K562 (cell line): Measurements from ENCODE around the gene PRRT2. TPM values are rescaled to one million over a fixed set of nuclear protein-coding genes. Genes with fewer than 3 reads are reported as not detected.

Experiments used
- ATF3 ChIP-seq, 2 experiments: fragments of 450-650 bp in 1 of 2; sonication (generic) in 1 of 2; formaldehyde crosslinking in 1 of 2; IDR thresholded peaks in 1 of 2; conservative IDR thresholded peaks in 1 of 2; 2 replicates each; pipeline versions ENCODE4 v1.6.1 to v1.8.1; 2016 to 2023; ENCODE audit warnings: mild to moderate bottlenecking in 2 of 2, moderate library complexity in 2 of 2, inconsistent platforms in 1 of 2, missing genetic modification reagents in 1 of 2
- ETV1 ChIP-seq: fragments of 450-650 bp; conservative IDR thresholded peaks from 2 replicates; pipeline ENCODE4 v1.6.1; 2016; ENCODE audit warnings: missing genetic modification characterization, control low read depth, low read depth, missing compliant biosample characterization
- FOXM1 ChIP-seq, 2 experiments: fragments of 450-650 bp in 1 of 2; sonication (generic) in 1 of 2; formaldehyde crosslinking in 1 of 2; IDR thresholded peaks; 2 replicates each; pipeline versions ENCODE4 v1.6.1 to v1.9.0; 2017 to 2022; ENCODE audit warnings: low read depth in 2 of 2, mild to moderate bottlenecking in 2 of 2, missing genetic modification reagents in 1 of 2, moderate library complexity in 1 of 2
- GABPA ChIP-seq: fragments of 200-800 bp; sonication (Bioruptor generic); conservative IDR thresholded peaks from 2 replicates; pipeline ENCODE4 v1.6.1; 2016; ENCODE audit warnings: low read depth, missing genetic modification characterization, missing compliant biosample characterization
- GABPB2 ChIP-seq: fragments of 250-450 bp; sonication (Bioruptor Pico); conservative IDR thresholded peaks from 2 replicates; pipeline ENCODE4 v1.5.1; 2021; ENCODE audit warnings: mild to moderate bottlenecking
- GATAD2A ChIP-seq: fragments of 450-650 bp; IDR thresholded peaks from 2 replicates; pipeline ENCODE4 v1.6.1; 2017
- GTF2E2 ChIP-seq: fragments of 200-800 bp; sonication (Bioruptor generic); IDR thresholded peaks from 2 replicates; pipeline ENCODE4 v1.6.1; 2016; ENCODE audit warnings: missing genetic modification characterization, missing compliant biosample characterization
- HDAC1 ChIP-seq, 2 experiments: fragments of 450-650 bp; IDR thresholded peaks; 2 replicates each; pipeline ENCODE4 v1.6.1; 2016 to 2017; ENCODE audit warnings: inconsistent platforms in 1 of 2, mild to moderate bottlenecking in 1 of 2, moderate library complexity in 1 of 2
- KDM5B ChIP-seq: fragments of 200-600 bp; sonication (generic); IDR thresholded peaks from 2 replicates; pipeline ENCODE4 v1.6.1; 2012; ENCODE audit warnings: low read depth, mild to moderate bottlenecking, moderate library complexity, low read length, control low read depth, inconsistent platforms; ENCODE audit not compliant: insufficient replicate concordance
- L3MBTL2 ChIP-seq: fragments of 450-650 bp; IDR thresholded peaks from 2 replicates; pipeline ENCODE4 v1.6.1; 2016; ENCODE audit warnings: mild to moderate bottlenecking, moderate library complexity
- NFRKB ChIP-seq: fragments of 450-650 bp; IDR thresholded peaks from 2 replicates; pipeline ENCODE4 v1.6.1; 2016; ENCODE audit warnings: low read depth
- PHF8 ChIP-seq: fragments of 200-600 bp; sonication (generic); IDR thresholded peaks from 2 replicates; pipeline ENCODE4 v1.6.1; 2012; ENCODE audit warnings: mixed run types, mild to moderate bottlenecking, inconsistent platforms, low read length, moderate library complexity, borderline replicate concordance
- PHTF2 ChIP-seq: fragments of 250-450 bp; sonication (Bioruptor Pico); IDR thresholded peaks from 2 replicates; pipeline ENCODE4 v1.5.0; 2021; ENCODE audit warnings: mild to moderate bottlenecking
- SIRT6 ChIP-seq: IDR thresholded peaks from one replicate; pipeline ENCODE4 v1.6.1; 2012; ENCODE audit warnings: low read depth, mild to moderate bottlenecking, control low read depth, inconsistent platforms, low read length, moderate library complexity
- SMAD1 ChIP-seq: fragments of 150-350 bp; IDR thresholded peaks from 2 replicates; pipeline ENCODE4 v1.6.1; 2014; ENCODE audit warnings: low read length, low read depth; ENCODE audit not compliant: partially characterized antibody
- SMARCE1 ChIP-seq: fragments of 450-650 bp; IDR thresholded peaks from 2 replicates; pipeline ENCODE4 v1.7.1; 2016; ENCODE audit warnings: mild to moderate bottlenecking
- SNRNP70 ChIP-seq: fragments of 200-400 bp; formaldehyde crosslinking; optimal IDR thresholded peaks from 2 replicates; pipeline ENCODE3; 2017; ENCODE audit warnings: low read depth, low read length
- SOX6 ChIP-seq: fragments of 450-650 bp; IDR thresholded peaks from 2 replicates; pipeline ENCODE4 v1.6.1; 2014; ENCODE audit warnings: mild to moderate bottlenecking
- SREBF1 ChIP-seq: fragments of 150-350 bp; IDR thresholded peaks from 2 replicates; pipeline ENCODE4 v1.6.1; 2014; ENCODE audit warnings: antibody characterized with exemption, low read depth, low read length, borderline replicate concordance
- TCF7 ChIP-seq: sonication (generic); IDR thresholded peaks from 2 replicates; pipeline ENCODE4 v1.6.1; 2016; ENCODE audit warnings: antibody characterized with exemption, borderline replicate concordance
- YY1 ChIP-seq, 3 experiments: IDR thresholded peaks; 2 replicates each; pipeline ENCODE4 v1.6.1; 2011; ENCODE audit warnings: low read length in 2 of 3, mild to moderate bottlenecking in 2 of 3, moderate library complexity in 2 of 3, borderline replicate concordance in 1 of 3, control low read depth in 1 of 3, low read depth in 1 of 3; ENCODE audit not compliant: insufficient read depth in 3 of 3, insufficient replicate concordance in 2 of 3, control insufficient read depth in 1 of 3, insufficient read length in 1 of 3; ENCODE audit errors: extremely low read depth in 1 of 3
- ZBTB2 ChIP-seq: fragments of 450-650 bp; IDR thresholded peaks from 2 replicates; pipeline ENCODE4 v1.6.1; 2016; ENCODE audit warnings: antibody characterized with exemption
- ZNF655 ChIP-seq: fragments of 250-450 bp; sonication (Bioruptor Pico); IDR thresholded peaks from 2 replicates; pipeline ENCODE4 v1.5.0; 2021
- polyA plus RNA-seq, 8 experiments: library from polyadenylated mRNA; depleted of rRNA in 4 of 8; stranded (reverse) in 5 of 8; unstranded in 3 of 8; fragments of >200 nt; fragmentation: Nextera tagmentation in 2 of 8; fragmentation: Illumina TruSeq in 1 of 8; extraction: Ambion mirVana in 2 of 8; extraction: Trizol in 1 of 8; gene quantifications; 2 replicates each; pipeline versions ENCODE4 v1.2.1 to v1.2.3, GENCODE V29; 2011 to 2014; ENCODE audit warnings: inconsistent platforms in 1 of 8, missing spikeins in 1 of 8
- total RNA-seq, 7 experiments: library from RNA; depleted of rRNA in 6 of 7; stranded (reverse); fragments of >200 nt in 6 of 7; fragmentation: Illumina TruSeq in 2 of 7; extraction: Trizol in 2 of 7; gene quantifications; 2 replicates each; pipeline versions ENCODE4 v1.2.1 to v1.2.3, GENCODE V29; 2011 to 2021; ENCODE audit warnings: low replicate concordance in 1 of 7

The PRRT2 gene
- total and polyA plus RNA-seq, 9 of the 15 experiments (the other 6 are each of a cell fraction or from before 2014, with no cell fraction given), result 0.11 to 1.0 (median 0.42) TPM; not detected in 2

- TF ChIP-seq FOXM1 (IDR thresholded peaks at IDR 0.05; ENCODE audit: low read depth) (peak; percentile 99), FOXM1 (CRISPR knock-in tag; IDR thresholded peaks at IDR 0.05; ENCODE audit: low read depth) (no peak), GTF2E2 (tag) (peak; percentile 38; the same call in 1 of the 2 replicates), KDM5B (no peak), L3MBTL2 (peak; percentile 48), HDAC1 (IDR thresholded peaks at IDR 0.05) (peak in 1 of 2 experiments; percentile 77; a peak in 2 of 4 replicates), ETV1 (tag) (peak; percentile 78), SMARCE1 (0 out of 2 replicates have a peak, but pooled peaks have one; percentile 31), GABPA (tag) (peak; percentile 75), GATAD2A (0 out of 2 replicates have a peak, but pooled peaks have one; percentile 30), SIRT6 (no peak), PHF8 (peak; percentile 60; the same call in 1 of the 2 replicates), SMAD1 (peak; percentile 57), ZBTB2 (0 out of 2 replicates have a peak, but pooled peaks have one; percentile 32), SREBF1 (peak; percentile 83), ZNF655 (CRISPR knock-in tag) (no peak), SOX6 (peak; percentile 35; the same call in 1 of the 2 replicates), PHTF2 (CRISPR knock-in tag) (no peak), YY1 (IDR thresholded peaks at IDR 0.05; ENCODE audit: borderline replicate concordance in 1 of 3, control insufficient read depth in 1 of 3, extremely low read depth in 1 of 3, insufficient read depth in 3 of 3, insufficient read length in 1 of 3, insufficient replicate concordance in 2 of 3, low read depth in 1 of 3, low read length in 2 of 3) (peak in 2 of 3 experiments; percentile 34 to 55), TCF7 (no peak), NFRKB (peak; percentile 40; the same call in 1 of the 2 replicates), GABPB2 (CRISPR knock-in tag) (no peak), ATF3 (IDR thresholded peaks at IDR 0.05) (peak; percentile 65; the same call in 1 of the 2 replicates), ATF3 (CRISPR knock-in tag; conservative IDR thresholded peaks at IDR 0.05) (no peak), SNRNP70 (no peak)
Observed at GRCh38 chr16:29862884-29863668, 51.1 kb downstream of the PRRT2 start, which contains the start of gene CDIPT (continued).
